Left renal pelvis (tissue), 4 donors: ENCODE measurements around the gene MICAL3. TPM values are rescaled to one million over a fixed set of nuclear protein-coding genes. Genes with fewer than 3 reads are reported as not detected.

ENCODE experiments used
- DNase-seq, 4 donors: peaks; one replicate each; pipeline ENCODE4 v3.0.0-alpha.2; 2013; ENCODE audit warnings: low read depth in 4 of 4, low spot score in 3 of 4
- polyA plus RNA-seq, 4 donors: library from polyadenylated mRNA; unstranded; fragments of 120-200 nt; gene quantifications; one replicate each; pipeline ENCODE4 v1.2.1, GENCODE V29; 2013; ENCODE audit not compliant: insufficient read length in 4 of 4

The MICAL3 gene
- polyA plus RNA-seq, 4 donors: 20.7 to 37.1 (median 34.1) TPM

DNA sequence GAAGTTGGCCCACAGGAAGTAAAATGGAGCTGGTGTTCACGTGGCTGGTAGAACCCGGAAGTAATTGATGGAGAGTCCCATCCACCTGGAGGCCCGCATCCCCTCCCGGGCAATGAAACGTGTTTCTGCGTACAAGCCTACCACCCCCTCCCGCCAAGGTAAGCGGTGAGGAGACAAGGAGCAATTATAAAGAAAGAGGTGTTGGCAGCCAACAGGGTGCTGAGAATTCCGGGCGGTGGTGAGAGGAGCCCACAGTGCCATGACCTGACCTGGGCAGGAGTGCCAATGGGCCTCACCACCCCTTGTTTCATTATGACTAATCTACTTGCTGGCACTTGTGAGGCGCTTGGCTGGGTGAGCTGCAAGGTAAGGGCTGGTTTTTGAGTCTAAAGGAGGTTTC lies 166.3 kb downstream of the MICAL3 start:
- DNase-seq: no peak

DNA sequence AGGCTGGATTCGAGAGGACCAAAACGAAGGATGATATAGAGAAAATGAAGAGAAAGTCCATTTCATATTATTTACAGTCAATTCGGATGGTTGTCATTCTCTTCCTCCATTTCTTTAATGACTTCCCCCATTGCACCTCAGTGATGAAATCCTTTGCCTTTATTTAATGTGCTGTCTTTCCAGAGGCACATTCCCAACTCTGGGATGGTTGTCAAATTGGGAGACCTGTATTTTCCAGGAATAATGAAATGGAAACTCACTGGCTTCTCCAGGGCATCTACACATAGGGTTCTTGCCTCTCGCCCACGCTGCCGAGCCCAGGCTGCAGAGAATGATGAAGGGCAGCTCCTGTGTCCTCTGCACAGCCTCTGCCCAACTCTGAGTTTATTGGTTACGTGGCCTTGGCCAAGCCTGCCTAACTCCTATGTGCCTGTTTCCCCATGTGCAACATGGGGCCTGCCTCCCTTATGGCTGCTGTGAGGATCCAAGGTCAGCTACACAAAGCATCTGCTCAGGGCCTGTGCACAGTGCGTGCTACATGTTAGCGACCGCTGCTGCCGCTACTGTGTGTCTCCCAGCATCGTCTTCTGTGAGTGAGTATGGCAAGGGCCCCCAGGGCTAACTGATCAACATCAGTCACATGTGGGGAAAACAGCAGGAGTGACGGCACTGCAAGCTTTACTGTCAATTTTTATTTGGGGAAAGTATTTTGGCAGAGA lies 168.6 kb downstream of the MICAL3 start:
- DNase-seq: no peak

DNA sequence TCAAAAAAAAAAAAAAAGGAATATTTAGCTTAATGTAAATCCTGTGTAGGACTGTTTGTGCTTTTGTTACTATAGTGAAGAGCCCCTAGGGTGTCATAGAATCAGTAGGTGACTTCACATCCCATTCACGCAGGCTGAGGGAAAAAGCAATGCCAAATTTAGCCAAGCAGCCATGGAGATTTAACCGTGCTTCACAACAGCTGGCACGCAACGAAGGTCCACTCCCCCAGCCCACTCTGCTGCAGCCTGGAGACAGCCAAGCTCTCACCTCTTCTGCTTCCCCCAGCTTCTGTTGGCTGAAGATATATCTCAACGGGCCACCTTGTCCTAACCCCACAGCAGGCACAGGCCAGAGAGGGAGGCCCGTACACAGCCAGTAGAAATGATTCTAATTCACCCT lies 171.3 kb downstream of the MICAL3 start:
- DNase-seq: no peak

DNA sequence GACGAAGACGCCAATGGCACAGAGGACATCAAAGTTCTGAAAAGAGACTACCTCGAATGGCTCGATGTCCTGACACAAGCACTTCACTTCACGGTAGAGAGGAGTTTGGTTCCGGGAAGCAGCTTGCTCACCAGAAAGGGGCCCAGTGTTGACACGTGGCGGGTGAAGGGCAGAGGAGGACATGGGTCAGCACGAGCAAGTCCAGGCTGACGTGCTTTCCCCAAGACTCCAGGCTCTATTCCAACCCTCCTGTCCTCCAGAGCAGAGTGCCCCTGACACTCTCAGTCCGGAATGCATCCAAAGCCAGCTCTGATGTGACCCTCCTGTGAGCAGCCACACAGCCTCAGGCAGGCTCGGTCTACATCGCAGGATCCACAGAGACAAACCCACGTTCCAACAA lies 172.6 kb downstream of the MICAL3 start:
- no peak for DNase-seq

DNA sequence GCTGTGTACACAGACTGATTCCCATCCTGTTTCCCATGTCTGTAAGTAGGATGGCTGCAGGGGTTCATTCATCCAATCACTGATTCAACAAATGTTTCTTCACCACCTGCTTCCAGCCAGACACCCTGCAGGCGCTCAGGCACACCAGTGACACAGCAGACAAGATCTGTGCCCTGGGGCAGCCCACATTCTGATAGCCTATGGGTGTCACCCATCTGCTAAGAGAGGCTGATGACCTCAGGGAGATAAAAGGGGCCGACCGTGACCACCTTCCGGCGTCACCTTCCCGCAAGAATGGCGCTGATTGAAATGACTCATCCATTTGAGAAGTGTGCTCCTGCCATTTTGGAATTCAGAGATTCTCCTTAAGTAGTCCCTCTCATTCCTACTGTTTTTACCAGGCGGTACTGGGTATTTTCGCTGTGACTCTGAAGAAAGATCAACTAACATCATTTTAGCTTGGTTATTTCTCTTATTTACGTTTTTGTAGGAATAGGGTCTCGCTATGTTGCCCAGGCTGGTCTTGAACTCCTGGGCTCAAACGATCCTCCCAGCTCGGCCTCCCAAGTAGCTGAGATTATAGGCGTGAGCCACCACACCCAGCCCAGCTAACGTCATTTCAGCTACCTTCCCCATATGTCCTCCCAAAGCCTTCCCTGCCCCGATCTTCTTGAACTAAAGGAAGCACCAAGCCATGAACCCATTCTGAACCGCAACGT lies 176.8 kb downstream of the MICAL3 start:
- DNase-seq: no peak

DNA sequence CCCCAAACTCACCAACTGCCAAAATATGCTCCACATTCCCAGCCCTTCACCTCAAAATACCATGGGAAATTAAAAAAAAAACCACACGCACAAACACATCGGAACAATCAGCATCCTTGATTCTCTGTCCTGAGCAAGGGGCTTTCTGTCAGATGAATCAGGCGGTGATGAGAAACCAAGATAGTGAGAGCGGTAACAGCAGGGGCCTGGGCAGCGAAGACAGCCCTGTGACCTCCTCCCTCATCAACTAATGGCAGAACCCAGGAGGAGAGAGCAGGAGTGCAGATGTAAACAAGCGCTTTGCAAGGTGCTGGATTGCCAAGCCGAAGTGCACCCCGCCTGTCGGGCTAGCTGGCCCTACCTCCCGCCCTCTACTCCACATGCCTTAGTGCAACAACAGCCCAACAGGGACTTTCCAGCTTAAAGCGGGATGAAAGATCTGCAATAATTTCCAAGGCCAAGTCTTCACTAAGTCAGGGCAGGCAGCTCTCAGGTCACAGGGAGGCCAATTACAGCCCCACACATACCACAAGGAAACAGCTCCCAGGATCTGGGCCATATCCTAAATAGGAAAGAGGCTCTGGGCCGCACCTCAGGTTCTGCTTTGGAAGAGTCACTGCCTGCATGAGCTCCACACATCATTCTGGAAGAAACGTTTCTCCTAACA lies 177.9 kb downstream of the MICAL3 start:
- DNase-seq: no peak

DNA sequence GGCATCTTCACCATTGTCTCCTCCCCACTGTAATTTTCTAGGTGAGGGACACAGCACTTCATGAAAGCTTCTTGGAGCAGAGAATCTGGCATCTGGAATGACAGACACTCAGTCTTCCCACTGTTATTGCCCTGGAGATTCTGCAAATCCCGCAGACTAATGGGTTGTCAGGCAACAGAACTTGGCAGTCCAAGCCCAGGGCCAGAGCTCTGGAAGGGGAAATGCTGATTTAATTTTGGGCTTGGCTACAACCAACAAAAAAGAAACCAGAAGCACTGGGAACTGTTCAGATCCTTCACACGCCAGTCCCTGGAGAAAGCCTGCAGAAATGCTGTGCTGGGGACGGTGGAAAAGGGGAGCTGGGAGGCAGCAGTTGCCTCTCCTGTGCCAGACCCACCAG lies 178.6 kb downstream of the MICAL3 start:
- DNase-seq: no peak

DNA sequence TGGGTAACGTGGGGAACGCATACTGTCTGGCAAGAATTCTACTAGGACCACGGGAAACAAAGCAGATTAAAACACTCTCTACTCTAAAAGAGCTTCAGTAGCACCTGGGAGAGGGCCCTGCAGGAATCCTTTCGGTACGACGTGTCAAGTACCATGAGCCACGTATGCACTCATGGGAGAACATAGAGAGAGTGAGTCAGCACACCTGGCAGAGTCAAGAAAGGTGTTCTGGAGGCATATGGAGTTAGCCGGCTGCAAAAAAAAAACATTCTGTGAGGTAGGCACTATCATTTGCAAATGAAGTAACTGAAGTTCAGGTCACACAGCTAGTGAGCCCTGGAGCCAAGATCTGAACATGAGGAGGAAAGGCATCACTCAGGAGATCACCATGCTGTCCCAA lies 179.0 kb downstream of the MICAL3 start:
- no peak for DNase-seq

DNA sequence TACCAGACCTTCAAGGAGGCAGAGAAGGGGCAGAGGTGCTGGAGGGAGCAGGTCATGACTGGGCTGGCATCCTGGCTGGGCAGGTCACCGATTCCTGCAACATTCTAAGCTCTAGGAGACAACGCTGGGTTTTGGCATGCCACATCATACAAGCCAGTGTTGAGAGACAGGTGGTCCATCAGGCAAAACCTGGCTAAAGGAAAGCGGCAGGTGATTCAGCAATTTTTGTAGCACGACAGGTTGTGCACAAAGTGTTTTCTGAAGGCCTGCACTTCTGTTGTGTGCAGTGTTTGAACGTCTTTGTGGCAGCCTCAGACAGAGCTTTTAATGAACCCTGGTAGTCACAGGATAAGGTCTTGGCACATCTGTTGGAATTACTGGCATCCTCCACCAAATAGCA lies 180.2 kb downstream of the MICAL3 start:
- no peak for DNase-seq

DNA sequence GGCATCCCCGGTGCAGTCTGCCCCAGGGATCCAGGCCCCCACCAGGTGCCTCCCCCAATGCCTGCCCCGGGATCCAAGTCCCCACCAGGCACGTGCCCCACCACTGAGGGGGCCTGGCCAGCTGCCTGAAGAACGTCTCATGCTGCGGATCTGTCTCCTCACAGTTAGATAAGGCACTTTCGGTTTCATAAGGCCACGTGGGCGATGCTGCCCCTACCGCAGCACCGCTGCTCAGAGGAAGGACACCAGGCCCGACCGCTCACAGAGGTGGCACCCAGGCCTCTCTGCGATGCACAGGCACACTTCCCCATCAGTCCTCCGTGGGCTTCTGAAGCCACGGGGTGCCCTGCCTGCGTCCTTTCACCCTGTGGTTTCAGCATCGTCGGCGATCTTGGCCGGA lies 182.0 kb downstream of the MICAL3 start:
- DNase-seq: no peak

DNA sequence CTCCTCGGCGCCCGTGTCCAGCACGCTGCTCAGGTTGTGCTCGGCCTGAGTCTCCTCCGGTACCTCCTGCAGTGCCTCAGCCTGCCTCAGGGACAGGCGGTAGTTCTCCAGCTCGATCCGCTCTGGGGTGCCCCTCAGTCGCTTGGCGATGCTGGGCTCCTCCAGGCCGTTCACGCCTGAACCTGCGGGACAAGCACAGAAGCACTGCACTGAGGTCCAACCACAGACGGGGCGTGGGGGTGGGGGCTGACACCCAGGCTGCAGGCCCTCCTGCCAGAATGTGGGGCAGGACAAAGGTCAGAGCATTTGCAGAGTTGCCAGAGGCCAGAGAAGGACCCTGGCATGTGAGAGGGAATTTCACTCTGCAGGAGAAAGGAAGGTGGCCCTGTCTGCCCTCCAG lies 182.5 kb downstream of the MICAL3 start:
- DNase-seq: no peak

DNA sequence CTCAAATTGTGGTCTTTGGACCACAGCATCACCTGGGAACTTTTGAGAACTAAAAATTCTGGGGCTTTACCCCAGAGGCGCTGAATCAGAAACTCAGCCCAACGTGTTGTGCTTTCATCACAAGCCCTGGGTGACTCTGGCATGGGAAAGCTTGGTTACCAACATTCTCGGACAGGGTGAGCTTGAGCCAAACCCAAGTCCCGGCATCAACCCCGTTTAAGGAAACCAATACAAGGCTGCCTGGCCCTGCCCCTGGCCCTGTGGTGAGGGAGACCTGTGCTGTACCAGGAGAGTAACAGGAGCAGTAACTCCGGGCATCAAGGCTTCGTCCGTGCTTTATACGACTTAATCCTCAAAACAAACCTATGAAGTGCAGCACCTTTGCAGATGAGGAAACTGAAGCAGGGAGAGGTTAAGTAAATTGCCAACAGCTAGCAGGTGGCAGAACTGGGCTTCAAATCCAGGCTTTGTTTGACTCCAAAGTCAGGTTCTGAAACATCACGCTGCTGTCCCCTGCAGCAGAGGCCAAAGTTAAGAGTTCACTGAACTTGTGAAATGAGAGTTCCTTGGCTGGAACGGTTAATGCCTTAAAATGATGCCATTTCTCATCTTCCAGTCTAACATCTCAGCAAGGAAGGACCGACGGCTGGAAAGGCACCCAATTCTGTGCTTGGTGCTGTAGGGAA lies 186.0 kb downstream of the MICAL3 start:
- DNase-seq: no peak

DNA sequence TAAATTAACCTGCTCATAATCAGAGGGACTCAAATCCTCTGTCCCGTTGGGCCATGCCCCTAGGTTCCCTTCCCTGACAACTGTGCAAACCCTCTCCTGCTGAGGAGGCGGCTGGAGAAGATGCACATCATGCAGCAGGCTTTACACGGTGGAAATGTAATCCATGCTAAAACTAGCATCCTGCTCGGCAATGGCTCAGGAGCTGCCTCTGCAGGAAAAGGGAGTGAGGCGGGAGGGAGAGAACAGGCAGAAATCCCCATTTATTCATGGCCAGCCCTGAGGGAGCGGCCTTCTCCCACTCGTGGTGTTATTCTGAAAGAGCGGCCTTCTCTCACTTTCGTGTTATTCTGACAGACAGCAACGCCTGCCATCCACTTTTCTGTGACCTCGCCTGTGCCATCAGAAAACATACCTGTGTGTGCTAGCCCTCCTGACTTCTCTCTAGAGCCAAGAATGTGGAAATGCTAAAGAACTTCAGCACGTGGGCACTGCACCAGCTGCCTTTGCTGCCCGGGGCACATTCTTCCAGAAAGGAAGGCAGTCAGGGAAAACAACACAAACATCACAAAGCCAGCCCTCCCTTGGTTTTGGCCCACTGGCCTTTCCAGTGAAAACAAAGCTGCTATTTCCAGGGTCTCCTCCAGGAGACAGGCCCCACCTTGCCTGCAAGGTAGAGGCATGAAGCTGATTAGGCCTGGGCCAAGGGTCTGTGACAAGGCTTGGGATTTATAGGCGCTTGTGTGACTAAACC lies 187.2 kb downstream of the MICAL3 start:
- peak; percentile 55 to 78 (median 62) for DNase-seq

DNA sequence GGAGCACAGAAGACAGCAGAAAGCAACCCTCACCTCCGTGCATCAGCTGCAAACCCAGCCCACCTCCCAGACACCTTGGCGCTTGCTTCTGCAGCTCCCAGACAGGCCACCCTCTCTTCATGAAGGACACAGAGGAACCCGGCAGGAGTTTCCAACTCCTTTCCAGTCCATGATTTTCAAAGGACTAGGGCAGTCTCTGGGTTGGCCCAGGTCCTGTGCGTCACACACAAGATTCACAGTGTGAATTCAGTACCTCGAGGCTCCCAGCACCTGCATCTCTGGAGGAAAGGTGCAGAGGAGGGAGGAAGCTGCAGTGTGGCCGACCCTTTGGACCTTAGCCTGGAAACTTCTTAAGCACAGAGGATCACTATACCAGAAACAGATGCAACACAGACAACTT lies 189.1 kb downstream of the MICAL3 start:
- no peak for DNase-seq

DNA sequence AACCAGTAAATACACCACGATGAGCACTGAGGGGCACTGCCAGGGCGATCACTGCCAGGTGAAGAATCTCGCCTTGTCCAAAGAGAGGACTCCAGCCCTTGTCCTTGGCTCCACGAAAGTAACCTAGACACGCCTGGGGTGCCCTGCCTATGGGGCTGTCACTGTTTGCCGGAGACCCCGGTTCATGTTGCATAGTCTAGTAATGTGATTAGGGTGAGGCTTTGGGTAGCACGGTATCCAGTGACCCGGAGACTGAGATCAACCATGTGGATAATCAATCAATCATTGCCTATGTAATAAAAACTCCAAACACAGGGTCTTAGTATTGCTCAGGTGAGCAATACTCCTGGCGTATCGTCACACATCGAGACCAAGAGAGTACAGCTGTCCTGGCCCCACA lies 190.9 kb downstream of the MICAL3 start:
- DNase-seq: no peak

DNA sequence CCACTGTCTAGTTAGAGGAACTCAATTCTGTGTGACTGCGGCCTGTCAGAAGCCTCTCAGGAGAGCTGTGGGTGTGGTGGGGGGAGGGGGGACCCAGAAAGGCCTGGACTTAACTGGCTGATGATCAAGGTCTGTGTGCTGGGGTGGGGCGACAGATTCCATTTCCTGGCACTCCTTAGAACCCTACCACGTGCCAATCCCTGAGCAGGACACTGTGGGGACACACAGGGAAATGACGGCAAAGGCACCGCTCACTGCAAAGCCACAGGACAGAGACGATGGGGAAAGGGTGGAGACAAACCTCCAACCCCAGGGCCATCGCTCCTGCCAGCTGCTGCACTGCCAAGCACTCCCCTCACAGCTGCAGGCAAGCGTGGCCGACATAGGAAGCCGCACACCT lies 191.7 kb downstream of the MICAL3 start:
- DNase-seq: no peak

DNA sequence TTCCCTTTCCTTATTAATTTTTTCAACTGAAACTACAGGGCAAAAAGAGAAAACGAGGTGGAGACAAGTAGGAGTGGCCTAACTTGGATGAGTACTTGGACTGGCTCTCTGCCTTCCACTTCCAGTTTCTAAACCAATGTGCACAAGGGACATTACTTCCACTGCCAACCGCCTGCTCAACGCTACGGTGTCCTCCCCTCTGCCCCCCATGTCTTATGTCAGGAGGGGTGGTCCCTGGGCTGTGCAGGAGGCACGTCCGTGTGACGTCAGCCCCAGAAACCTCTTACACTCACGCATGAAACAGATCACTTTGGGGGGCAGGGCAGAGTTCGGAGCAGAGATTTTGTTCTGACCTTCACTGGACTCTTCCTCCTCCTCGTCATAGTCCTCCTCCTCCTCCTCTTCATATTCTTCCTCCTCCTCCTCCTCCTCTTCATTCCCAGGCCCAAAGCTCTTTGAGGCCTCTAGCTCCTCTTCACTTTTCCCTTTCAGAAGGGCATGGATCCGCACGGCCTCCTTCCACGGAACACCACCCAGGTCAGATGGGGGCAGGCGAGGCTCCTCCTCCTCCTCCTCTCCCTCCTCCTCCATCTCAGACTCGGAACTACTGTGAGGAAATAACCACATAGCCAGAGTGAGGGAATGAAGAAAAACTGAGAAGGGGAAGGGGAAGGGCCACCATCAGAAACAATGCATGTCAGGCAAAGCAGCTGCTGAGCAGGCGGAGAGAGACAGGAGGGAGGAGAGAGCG lies 192.7 kb downstream of the MICAL3 start:
- DNase-seq: no peak

DNA sequence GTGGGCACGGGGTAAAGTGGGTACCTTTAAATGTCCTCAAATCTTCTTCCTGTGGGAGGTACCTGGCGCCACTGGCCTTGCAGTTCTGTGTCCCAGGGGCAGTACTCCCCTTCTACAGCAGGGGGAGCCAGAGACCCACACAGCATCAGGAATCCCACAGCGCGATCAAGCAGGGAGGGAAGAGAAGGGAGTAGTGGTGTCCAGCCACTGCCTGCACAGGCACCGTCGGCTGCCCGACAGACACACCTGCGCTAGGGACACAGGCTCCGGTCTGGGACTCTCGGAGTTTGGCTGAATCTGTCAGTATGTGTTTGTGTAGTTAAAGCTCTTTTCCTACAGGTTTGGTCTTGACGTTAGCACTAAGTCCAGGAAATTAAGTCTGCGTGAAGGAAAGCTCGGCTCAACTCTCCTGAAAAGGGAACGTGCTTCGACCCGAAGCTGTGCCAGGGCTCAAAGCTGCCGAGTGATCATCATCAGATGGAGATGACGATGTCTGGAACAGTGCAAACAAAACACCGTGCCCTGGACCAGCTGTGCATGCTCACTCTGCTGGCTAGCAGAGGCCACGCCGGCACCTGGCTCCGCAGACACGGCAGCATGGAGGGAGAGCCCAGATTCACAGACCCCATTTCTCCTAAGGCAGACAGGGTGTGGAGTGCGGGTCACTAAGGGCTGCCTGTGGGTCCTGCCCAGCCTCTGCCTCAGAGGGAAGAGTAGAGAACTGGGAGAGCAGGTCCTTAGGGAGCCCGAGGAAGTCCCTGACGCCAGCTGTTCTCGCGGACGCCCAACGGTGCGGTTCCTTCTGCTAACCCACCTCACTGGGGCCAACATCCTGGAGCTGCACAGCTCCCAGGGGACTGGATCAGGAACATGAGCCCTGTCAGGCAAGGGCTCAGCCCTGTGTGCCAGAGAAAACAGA lies 194.1 kb downstream of the MICAL3 start:
- DNase-seq: peak in 3 of 4 donors; percentile 65 to 78 (median 73)

DNA sequence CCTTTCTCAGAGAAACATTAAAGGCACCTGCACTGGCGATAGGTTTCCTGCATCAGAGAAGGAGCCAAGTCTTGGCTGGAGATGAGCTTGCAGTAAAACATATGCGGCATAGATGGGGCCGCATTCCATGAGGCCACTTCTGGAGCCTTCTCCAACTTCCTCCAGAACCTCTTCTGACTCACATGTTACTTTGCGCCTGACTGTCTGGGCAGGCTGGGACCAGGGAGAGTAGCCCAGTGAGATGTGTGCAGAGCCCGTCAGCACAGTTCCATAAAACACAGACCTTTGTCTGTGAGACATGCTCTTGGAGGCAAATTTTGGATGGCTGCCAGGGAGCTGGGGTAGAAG lies 194.7 kb downstream of the MICAL3 start:
- DNase-seq: no peak
